Chondrocyte (in vitro differentiated cells): ENCODE measurements around the gene APOF. TPM values are rescaled to one million over a fixed set of nuclear protein-coding genes. Genes with fewer than 3 reads are reported as not detected.

ENCODE experiments used
- DNase-seq: peaks from one replicate; pipeline ENCODE4 v3.0.0; 2021; ENCODE audit warnings: mixed read lengths, low spot score
- H3K27ac Mint-ChIP-seq: one replicate; pipeline ENCODE4 v1.8.0; 2021; ENCODE audit warnings: mild to moderate bottlenecking, moderate library complexity, mixed read lengths; ENCODE audit not compliant: unreplicated experiment
- H3K27me3 Mint-ChIP-seq: 2 replicates; pipeline ENCODE4 v1.8.0; 2021; ENCODE audit warnings: low read depth, mixed read lengths
- H3K36me3 Mint-ChIP-seq: 2 replicates; pipeline ENCODE4 v1.8.0; 2021; ENCODE audit warnings: low read depth, mixed read lengths
- H3K4me1 Mint-ChIP-seq: 2 replicates; pipeline ENCODE4 v1.8.0; 2021; ENCODE audit warnings: low read depth, mild to moderate bottlenecking, mixed read lengths
- H3K4me3 Mint-ChIP-seq: one replicate; pipeline ENCODE4 v1.8.0; 2021; ENCODE audit warnings: mild to moderate bottlenecking, moderate library complexity, mixed read lengths; ENCODE audit not compliant: unreplicated experiment
- H3K9me3 Mint-ChIP-seq: 2 replicates; pipeline ENCODE4 v1.8.0; 2021; ENCODE audit warnings: low read depth, mixed read lengths
- CTCF ChIP-seq: fragments of 200-600 bp; sonication (generic); IDR thresholded peaks from 2 replicates; pipeline ENCODE4 v1.5.0; 2021; ENCODE audit warnings: antibody characterized with exemption, mild to moderate bottlenecking, moderate library complexity
- total RNA-seq: library from RNA; stranded (reverse); gene quantifications from 3 replicates; pipeline ENCODE4 v1.2.1, GENCODE V29; 2021

The APOF gene
- total RNA-seq, 1 donor from 2014 or later: not detected

- DNase-seq: no peak
- Mint-ChIP-seq H3K27ac (no peak overlapping the region), H3K27me3 (peaks cover 2% of the 10 kb centered on the region), H3K9me3 (peaks cover 22% of the 10 kb centered on the region), H3K4me1 (no peaks in the 10 kb centered on the region), H3K4me3 (no peak overlapping the region), H3K36me3 (peaks cover 10% of the 10 kb centered on the region)
- TF ChIP-seq CTCF: no peak
These were observed 35.7 kb upstream of the APOF start for GRCh38 chr12:56398324-56398723.

DNA sequence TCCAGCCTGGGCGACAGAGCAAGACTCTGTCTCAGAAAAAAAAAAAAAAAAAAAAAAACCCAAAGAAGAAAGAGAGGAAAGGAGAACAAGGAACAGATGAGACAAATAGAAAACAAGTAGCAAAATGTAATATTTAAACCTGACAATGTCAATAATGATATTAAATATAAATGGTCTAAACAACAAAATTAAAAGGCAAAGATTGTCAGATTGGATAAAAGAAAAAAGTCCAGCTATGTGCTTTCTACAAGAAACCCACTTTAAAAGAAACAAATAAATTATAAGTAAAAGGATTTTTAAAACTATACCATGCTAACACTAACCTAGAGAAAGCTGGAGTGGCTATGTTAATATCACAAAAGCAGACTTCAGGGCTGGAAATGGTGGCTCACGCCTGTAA, 29.7 kb upstream of the APOF start:
- no peak for TF ChIP-seq CTCF
- peaks cover 6% of the 10 kb centered on the region for H3K9me3 Mint-ChIP-seq
- DNase-seq: no peak
- H3K4me1 Mint-ChIP-seq: peaks cover 12% of the 10 kb centered on the region
- no peak overlapping the region for H3K4me3 Mint-ChIP-seq
- no peak overlapping the region for H3K27ac Mint-ChIP-seq
- H3K27me3 Mint-ChIP-seq: no peaks in the 10 kb centered on the region
- no peaks in the 10 kb centered on the region for H3K36me3 Mint-ChIP-seq

GRCh38 chr12:56391721-56392120, 29.1 kb upstream of the APOF start:
- Mint-ChIP-seq H3K4me3 (no peak overlapping the region), H3K27me3 (no peaks in the 10 kb centered on the region), H3K27ac (no peak overlapping the region), H3K36me3 (no peaks in the 10 kb centered on the region), H3K9me3 (peaks cover 6% of the 10 kb centered on the region), H3K4me1 (peaks cover 18% of the 10 kb centered on the region)
- TF ChIP-seq CTCF: no peak
- no peak for DNase-seq

DNA sequence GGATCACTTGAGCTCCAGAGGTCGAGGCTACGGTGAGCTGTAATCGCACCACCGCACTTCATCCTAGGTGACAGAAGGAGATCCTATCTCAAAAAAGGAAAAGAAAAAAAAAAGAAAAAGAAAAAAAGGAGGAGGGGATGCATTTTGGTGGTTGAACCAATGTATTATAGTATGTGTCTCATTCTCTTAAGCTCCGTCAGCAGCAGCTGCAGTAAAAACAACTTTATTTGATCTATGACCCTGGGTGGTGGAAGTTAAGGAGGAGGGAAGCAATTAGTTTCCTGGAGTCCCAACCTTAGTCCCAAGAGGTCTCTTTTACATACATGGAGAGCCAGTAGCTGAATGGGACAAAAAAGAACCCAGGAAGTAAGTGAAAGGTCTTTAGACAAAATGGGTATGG, 26.8 kb upstream of the APOF start:
- H3K27me3 Mint-ChIP-seq: no peaks in the 10 kb centered on the region
- peaks cover 28% of the 10 kb centered on the region for H3K4me1 Mint-ChIP-seq
- no peaks in the 10 kb centered on the region for H3K36me3 Mint-ChIP-seq
- no peak overlapping the region for H3K4me3 Mint-ChIP-seq
- no peak for DNase-seq
- H3K27ac Mint-ChIP-seq: no peak overlapping the region
- no peak for TF ChIP-seq CTCF
- peaks cover 6% of the 10 kb centered on the region for H3K9me3 Mint-ChIP-seq

GRCh38 chr12:56387152-56387736, 24.6 kb upstream of the APOF start:
- H3K4me3 Mint-ChIP-seq: peak overlapping the region; percentile 46
- DNase-seq: no peak
- peaks cover 28% of the 10 kb centered on the region for H3K4me1 Mint-ChIP-seq
- no peaks in the 10 kb centered on the region for H3K27me3 Mint-ChIP-seq
- H3K27ac Mint-ChIP-seq: peak overlapping the region; percentile 88
- H3K9me3 Mint-ChIP-seq: peaks cover 2% of the 10 kb centered on the region
- no peak for TF ChIP-seq CTCF
- H3K36me3 Mint-ChIP-seq: no peaks in the 10 kb centered on the region
